Thymus (tissue), 14 donors: ENCODE data around the gene PLA2G6. TPM values are rescaled to one million over a fixed set of nuclear protein-coding genes. Genes with fewer than 3 reads are reported as not detected.

Source experiments
- DNase-seq, 9 donors: peaks; one replicate each; pipeline ENCODE4 v3.0.0-alpha.2; 2013; ENCODE audit warnings: low spot score in 9 of 9, low read depth in 6 of 9, missing footprints in 1 of 9
- H3K27ac ChIP-seq, 2 donors: one replicate each; pipeline ENCODE4 v1.5.1; 2013; ENCODE audit warnings: control low read depth in 1 of 2, low read depth in 1 of 2, low read length in 1 of 2, mild to moderate bottlenecking in 1 of 2, moderate library complexity in 1 of 2
- H3K27me3 ChIP-seq, 2 donors: one replicate each; pipeline ENCODE4 v1.5.1; 2013; ENCODE audit warnings: low read length in 1 of 2; ENCODE audit not compliant: control insufficient read depth in 2 of 2, insufficient read depth in 1 of 2
- H3K36me3 ChIP-seq, 2 donors: one replicate each; pipeline ENCODE4 v1.5.1; 2013; ENCODE audit warnings: low read length in 1 of 2, mild to moderate bottlenecking in 1 of 2, moderate library complexity in 1 of 2; ENCODE audit not compliant: control insufficient read depth in 2 of 2, insufficient read depth in 2 of 2
- H3K4me1 ChIP-seq, 2 donors: one replicate each; pipeline ENCODE4 v1.5.1; 2013; ENCODE audit warnings: low read length in 2 of 2; ENCODE audit not compliant: control insufficient read depth in 2 of 2, insufficient read depth in 2 of 2
- H3K4me3 ChIP-seq, 2 donors: one replicate each; pipeline ENCODE4 v1.5.1; 2013; ENCODE audit warnings: low read length in 2 of 2, control low read depth in 1 of 2, mild to moderate bottlenecking in 1 of 2
- H3K9me3 ChIP-seq, 2 donors: one replicate each; pipeline ENCODE4 v1.5.1; 2013; ENCODE audit warnings: low read length in 1 of 2, mild to moderate bottlenecking in 1 of 2; ENCODE audit not compliant: control insufficient read depth in 2 of 2, insufficient read depth in 1 of 2
- WGBS: extraction: QIAGEN DNeasy Blood & Tissue Kit; methylation state at CpG from one replicate; pipeline ENCODE4 v1.1.7; 2013; 5-methylcytosine and 5-hydroxymethylcytosine counted together
- long read RNA-seq, 10 donors: transcript quantifications; one replicate each; lab custom pipeline, GENCODE V29; 2026
- polyA plus RNA-seq: library from polyadenylated mRNA; stranded (reverse); fragments of 200-250 nt; gene quantifications from one replicate; pipeline ENCODE4 v1.2.3, GENCODE V29; 2013
- total RNA-seq: library from RNA; stranded (reverse); fragments of 120-200 nt; gene quantifications from one replicate; pipeline ENCODE4 v1.2.4, GENCODE V29; 2013
- donor health status: healthy.

PLA2G6 gene
- total RNA-seq (25.6 TPM), polyA plus RNA-seq (103 TPM)
- long read RNA-seq, donor 1 = 0 reads
- long read RNA-seq, donor 2, partial matches to known transcripts = 5 of 13 reads
- long read RNA-seq, donor 2, other reads (novel, unspliced or antisense) = 6 of 13 reads
- long read RNA-seq, donor 3, partial matches to known transcripts = 0 of 1 reads
- long read RNA-seq, donor 3, other reads (novel, unspliced or antisense) = 0 of 1 reads
- long read RNA-seq, donor 4 = 0 reads
- long read RNA-seq, donor 5, partial matches to known transcripts = 12 of 17 reads
- long read RNA-seq, donor 5, other reads (novel, unspliced or antisense) = 5 of 17 reads
- long read RNA-seq, donor 6 = 0 reads
- long read RNA-seq, donor 7 = 0 reads
- long read RNA-seq, donor 8 = 0 reads
- long read RNA-seq, donor 9 = 0 reads
- long read RNA-seq, donor 10, partial matches to known transcripts = 0 of 2 reads
- long read RNA-seq, donor 10, other reads (novel, unspliced or antisense) = 0 of 2 reads

- DNase-seq = peak; percentile 85 to 98 (median 92)
- 2% methylated on average over 48 of the region's 48 CpGs for WGBS
- peak within 1 kb of the TSS; percentile 75 to 84 for H3K27ac ChIP-seq
- peak within 1 kb of the TSS; percentile 64 to 83 for H3K4me3 ChIP-seq
- H3K4me1 ChIP-seq = peaks cover 7 to 20% of the 10 kb centered on the region in 2 donors
- H3K9me3 ChIP-seq = peaks cover 0 to 2% of the 10 kb centered on the region in 2 donors
- no peaks in the 10 kb centered on the region for H3K27me3 ChIP-seq
- H3K36me3 ChIP-seq = peaks cover 0 to 4% of the 10 kb centered on the region in 2 donors
These were observed at the start of gene PLA2G6 for GRCh38 chr22:38181453-38182200. PLA2G6 (minus strand) TSS chr22:38181830; CDS start chr22:38169426, 12,404 bp downstream.

GRCh38 chr22:38230916-38231315 lies 49.3 kb upstream of the PLA2G6 start:
- WGBS = 95% methylated on average over 9 of the region's 9 CpGs
- no peak for DNase-seq
- Histone ChIP-seq H3K27ac (no peak overlapping the region), H3K27me3 (no peaks in the 10 kb centered on the region), H3K9me3 (no peaks in the 10 kb centered on the region), H3K4me1 (peaks cover 0 to 11% of the 10 kb centered on the region in 2 donors), H3K4me3 (no peak overlapping the region), H3K36me3 (peaks cover 23 to 26% of the 10 kb centered on the region in 2 donors)

- WGBS = 83% methylated on average over 15 of the region's 15 CpGs
- H3K27ac ChIP-seq = no peak overlapping the region
- peaks cover 0 to 11% of the 10 kb centered on the region in 2 donors for H3K4me1 ChIP-seq
- no peak overlapping the region for H3K4me3 ChIP-seq
- no peaks in the 10 kb centered on the region for H3K9me3 ChIP-seq
- peak in 4 of 9 donors; percentile 13 to 57 (median 32) for DNase-seq
- H3K36me3 ChIP-seq = peaks cover 25 to 26% of the 10 kb centered on the region in 2 donors
- no peaks in the 10 kb centered on the region for H3K27me3 ChIP-seq
These were observed 48.6 kb upstream of the PLA2G6 start for GRCh38 chr22:38230108-38230825.

DNA sequence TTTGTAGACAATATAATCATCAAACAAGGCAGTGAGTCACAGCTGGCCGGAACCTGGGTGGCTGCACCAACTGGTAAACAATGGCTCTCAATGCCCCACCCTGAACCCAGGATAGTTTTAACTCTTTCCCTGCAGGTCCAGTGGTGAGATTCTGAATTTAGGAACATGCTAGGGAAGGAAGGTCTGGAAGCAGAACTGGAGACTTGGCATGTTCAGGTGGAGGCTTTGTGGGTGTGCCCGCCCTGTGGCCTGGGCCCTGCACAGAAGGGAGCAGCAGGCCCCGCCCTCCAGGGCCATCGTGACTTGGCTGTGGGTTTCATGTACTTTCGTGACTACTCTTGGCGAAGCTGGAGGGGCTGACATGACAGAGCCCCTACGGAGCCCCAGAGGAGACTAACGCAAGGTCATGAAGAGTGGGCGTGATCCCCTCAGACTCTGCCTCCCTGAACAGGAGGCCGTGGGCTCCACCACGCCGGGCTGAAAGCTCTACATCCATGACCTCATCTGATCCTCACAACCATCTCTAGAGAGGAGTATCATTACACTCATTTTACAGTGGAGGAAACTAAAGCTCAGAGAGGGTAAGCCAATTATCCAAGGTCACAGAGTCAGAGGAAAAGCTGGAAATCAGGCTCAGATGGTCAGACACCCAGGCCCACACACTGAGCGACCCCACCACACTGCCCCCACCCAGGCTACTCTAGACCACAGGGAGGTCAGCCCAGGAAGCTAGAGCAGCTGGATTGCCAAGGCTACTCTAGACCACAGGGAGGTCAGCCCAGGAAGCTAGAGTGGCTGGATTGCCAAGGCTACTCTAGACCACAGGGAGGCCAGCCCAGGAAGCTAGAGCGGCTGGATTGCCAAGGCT lies 47.5 kb upstream of the PLA2G6 start:
- Histone ChIP-seq H3K9me3 (no peaks in the 10 kb centered on the region), H3K36me3 (peaks cover 18 to 34% of the 10 kb centered on the region in 2 donors), H3K4me3 (no peak overlapping the region), H3K4me1 (peaks cover 0 to 11% of the 10 kb centered on the region in 2 donors), H3K27ac (no peak overlapping the region), H3K27me3 (no peaks in the 10 kb centered on the region)
- 94% methylated on average over 14 of the region's 14 CpGs for WGBS
- DNase-seq = no peak

- H3K36me3 ChIP-seq = peaks cover 18 to 34% of the 10 kb centered on the region in 2 donors
- DNase-seq = no peak
- H3K4me3 ChIP-seq = no peak overlapping the region
- no peaks in the 10 kb centered on the region for H3K9me3 ChIP-seq
- H3K27ac ChIP-seq = no peak overlapping the region
- H3K4me1 ChIP-seq = peaks cover 0 to 14% of the 10 kb centered on the region in 2 donors
- no peaks in the 10 kb centered on the region for H3K27me3 ChIP-seq
- 94% methylated on average over 3 of the region's 3 CpGs for WGBS
These were observed 46.8 kb upstream of the PLA2G6 start for GRCh38 chr22:38228326-38228872.

- Histone ChIP-seq H3K4me1 (peaks cover 0 to 18% of the 10 kb centered on the region in 2 donors), H3K9me3 (no peaks in the 10 kb centered on the region), H3K4me3 (no peak overlapping the region), H3K36me3 (peaks cover 14 to 31% of the 10 kb centered on the region in 2 donors), H3K27me3 (no peaks in the 10 kb centered on the region), H3K27ac (no peak overlapping the region)
- no peak for DNase-seq
- 98% methylated on average over 25 of the region's 25 CpGs for WGBS
These were observed 45.4 kb upstream of the PLA2G6 start for GRCh38 chr22:38226853-38227649.

DNA sequence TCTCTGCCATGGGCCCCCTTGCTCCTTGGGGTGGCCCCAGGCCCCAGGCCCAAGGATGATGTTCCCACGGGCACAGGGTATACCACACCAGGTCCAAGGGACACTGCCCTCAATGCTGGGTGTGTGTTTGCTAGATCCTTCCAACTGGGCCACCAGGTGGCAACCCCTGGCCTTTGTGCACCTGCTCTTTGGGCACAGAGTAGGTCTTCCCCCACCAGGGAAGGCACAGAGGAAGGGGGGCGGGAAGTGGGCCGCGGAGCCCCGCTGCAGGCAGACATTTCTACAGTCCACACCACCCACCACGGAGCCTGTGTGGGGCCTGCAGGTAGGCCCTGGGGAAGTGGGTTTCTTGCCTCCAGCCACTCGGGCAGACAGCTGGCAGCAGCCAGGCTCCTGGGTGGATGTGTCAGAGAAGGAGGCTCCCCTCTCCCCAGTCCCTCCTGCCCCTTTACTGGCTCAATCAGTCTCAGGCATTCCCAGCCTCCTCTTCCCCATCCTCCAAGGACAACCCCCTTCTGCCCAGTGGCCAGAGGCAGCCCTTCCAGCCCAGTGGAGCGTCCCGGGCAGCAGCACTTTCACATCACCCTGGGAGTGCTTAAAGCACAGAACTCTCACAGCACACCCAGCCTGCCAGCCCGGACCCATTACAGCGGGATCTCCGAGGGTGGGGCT lies 41.8 kb upstream of the PLA2G6 start:
- Histone ChIP-seq H3K27ac (no peak overlapping the region), H3K36me3 (peaks cover 7 to 28% of the 10 kb centered on the region in 2 donors), H3K9me3 (peaks cover 0 to 1% of the 10 kb centered on the region in 2 donors), H3K4me1 (peaks cover 0 to 14% of the 10 kb centered on the region in 2 donors), H3K27me3 (no peaks in the 10 kb centered on the region), H3K4me3 (no peak overlapping the region)
- whole genome bisulfite sequencing = 78% methylated on average over 12 of the region's 12 CpGs
- peak in 2 of 9 donors; percentile 37 to 38 for DNase-seq
